Nephron progenitor cell (in vitro differentiated cells): ENCODE data around the gene STIM2.

ENCODE experiments used
- DNase-seq: peaks from one replicate; pipeline ENCODE4 v3.0.0; 2021
- H3K27ac Mint-ChIP-seq: 2 replicates; pipeline ENCODE4 v1.8.0; 2021; ENCODE audit warnings: mild to moderate bottlenecking, moderate library complexity, mixed read lengths
- H3K27me3 Mint-ChIP-seq: 2 replicates; pipeline ENCODE4 v1.8.0; 2021; ENCODE audit warnings: mild to moderate bottlenecking, low read depth, mixed read lengths; ENCODE audit not compliant: poor library complexity
- H3K36me3 Mint-ChIP-seq: 2 replicates; pipeline ENCODE4 v1.8.0; 2021; ENCODE audit warnings: low read depth, mixed read lengths
- H3K4me1 Mint-ChIP-seq: 2 replicates; pipeline ENCODE4 v1.8.0; 2021; ENCODE audit warnings: mixed read lengths
- H3K4me3 Mint-ChIP-seq: 2 replicates; pipeline ENCODE4 v1.8.0; 2021; ENCODE audit warnings: mild to moderate bottlenecking, moderate library complexity, mixed read lengths
- H3K9me3 Mint-ChIP-seq: 2 replicates; pipeline ENCODE4 v1.8.0; 2021; ENCODE audit warnings: mild to moderate bottlenecking, moderate library complexity, mixed read lengths
- CTCF ChIP-seq: fragments of 200-600 bp; sonication (generic); IDR thresholded peaks from 2 replicates; pipeline ENCODE4 v1.5.0; 2021; ENCODE audit warnings: antibody characterized with exemption

The STIM2 gene

GRCh38 chr4:26867914-26868684 lies 7.5 kb downstream of the STIM2 start:
- Mint-ChIP-seq H3K9me3 (no peaks in the 10 kb centered on the region), H3K27me3 (no peaks in the 10 kb centered on the region), H3K4me3 (no peak overlapping the region), H3K4me1 (peaks cover 47% of the 10 kb centered on the region), H3K36me3 (peaks cover 5% of the 10 kb centered on the region), H3K27ac (no peak overlapping the region)
- TF ChIP-seq CTCF: no peak
- no peak for DNase-seq

DNA sequence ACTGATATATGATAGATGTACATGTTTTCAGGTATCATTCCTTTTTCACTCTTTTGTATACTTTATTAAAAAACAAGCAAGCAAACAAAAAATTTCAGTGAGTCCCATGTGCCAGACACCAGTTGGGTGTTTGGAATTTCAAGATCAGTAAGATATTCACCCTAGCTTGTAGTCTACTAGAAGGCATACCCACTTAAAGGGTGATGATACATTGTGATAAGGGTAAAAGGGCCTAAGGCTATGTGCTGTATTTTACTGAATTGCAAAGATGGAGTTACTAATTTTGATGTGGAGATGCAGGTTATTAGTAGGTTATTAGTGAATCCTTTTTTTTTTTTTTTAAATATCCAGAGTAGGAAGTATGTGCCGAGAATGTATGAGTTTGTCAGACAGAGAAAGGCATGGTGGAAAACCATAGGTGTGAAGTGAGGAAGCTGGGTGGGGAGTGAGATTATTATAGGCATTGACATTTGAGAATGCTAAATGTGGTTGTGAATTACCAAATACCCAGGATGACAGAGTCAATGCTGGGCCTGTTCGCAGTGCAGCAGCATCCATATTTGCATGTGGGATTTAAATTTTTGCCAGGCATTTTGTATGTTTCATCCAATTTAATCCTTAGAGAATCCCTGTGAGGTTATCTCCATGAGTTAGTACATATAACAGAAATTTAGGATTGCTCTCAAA lies 10.1 kb downstream of the STIM2 start:
- H3K4me1 Mint-ChIP-seq: peaks cover 30% of the 10 kb centered on the region
- no peak overlapping the region for H3K27ac Mint-ChIP-seq
- H3K4me3 Mint-ChIP-seq: no peak overlapping the region
- H3K27me3 Mint-ChIP-seq: no peaks in the 10 kb centered on the region
- H3K9me3 Mint-ChIP-seq: no peaks in the 10 kb centered on the region
- peaks cover 5% of the 10 kb centered on the region for H3K36me3 Mint-ChIP-seq
- TF ChIP-seq CTCF: no peak
- DNase-seq: no peak

DNA sequence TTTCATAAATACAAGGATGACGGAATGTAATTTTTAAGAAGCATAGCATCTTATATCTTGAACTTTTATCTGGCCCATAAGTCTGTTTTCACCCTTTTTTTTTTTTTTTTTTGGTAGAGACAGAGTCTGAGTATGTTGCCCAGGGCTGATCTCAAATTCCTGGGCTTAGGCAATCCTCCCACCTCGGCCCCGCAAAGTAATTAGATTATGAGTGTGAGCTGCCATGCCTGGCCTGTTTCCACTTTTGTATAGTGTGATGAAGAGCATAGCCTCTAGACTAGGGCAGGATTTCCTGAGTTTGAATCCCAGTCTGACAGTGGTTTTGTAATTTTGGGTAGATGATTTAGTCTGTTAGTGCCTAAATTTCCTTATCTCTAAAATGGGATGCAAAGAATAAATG lies 11.0 kb downstream of the STIM2 start:
- Mint-ChIP-seq H3K4me3 (no peak overlapping the region), H3K27me3 (no peaks in the 10 kb centered on the region), H3K36me3 (peaks cover 5% of the 10 kb centered on the region), H3K4me1 (peaks cover 30% of the 10 kb centered on the region), H3K9me3 (no peaks in the 10 kb centered on the region), H3K27ac (no peak overlapping the region)
- DNase-seq: no peak
- no peak for TF ChIP-seq CTCF

- DNase-seq: no peak
- H3K4me3 Mint-ChIP-seq: no peak overlapping the region
- peaks cover 20% of the 10 kb centered on the region for H3K4me1 Mint-ChIP-seq
Observed at GRCh38 chr4:26873391-26874026, 12.9 kb downstream of the STIM2 start.

DNA sequence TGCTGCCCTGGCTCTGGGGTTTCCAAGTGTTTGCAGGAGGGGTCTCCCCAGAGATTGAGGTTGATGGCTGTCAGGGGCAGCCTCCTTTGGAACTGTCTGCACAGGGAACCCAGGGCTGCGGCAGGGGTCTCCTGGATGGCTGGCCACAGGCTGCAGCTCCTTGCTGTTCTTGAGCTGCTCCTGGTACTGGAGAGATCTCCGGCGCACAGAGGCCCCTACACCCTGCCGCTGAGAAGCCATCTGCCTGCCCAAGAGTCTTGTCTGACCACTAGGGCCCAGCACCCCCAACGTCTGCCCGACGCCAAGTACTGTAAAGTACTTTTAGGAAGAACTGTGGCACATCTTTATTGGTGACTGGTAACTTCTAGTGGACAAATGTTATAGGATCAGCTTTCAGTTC lies 13.5 kb downstream of the STIM2 start:
- TF ChIP-seq CTCF: no peak
- H3K36me3 Mint-ChIP-seq: peaks cover 24% of the 10 kb centered on the region
- no peak for DNase-seq
- no peak overlapping the region for H3K27ac Mint-ChIP-seq
- H3K9me3 Mint-ChIP-seq: peaks cover 21% of the 10 kb centered on the region
- peaks cover 15% of the 10 kb centered on the region for H3K4me1 Mint-ChIP-seq
- no peaks in the 10 kb centered on the region for H3K27me3 Mint-ChIP-seq
- no peak overlapping the region for H3K4me3 Mint-ChIP-seq

More at GRCh38 chr4:26873391-26874026, 12.9 kb downstream of the STIM2 start:
- Mint-ChIP-seq H3K9me3 (peaks cover 15% of the 10 kb centered on the region), H3K27ac (no peak overlapping the region), H3K36me3 (peaks cover 18% of the 10 kb centered on the region), H3K27me3 (no peaks in the 10 kb centered on the region)
- TF ChIP-seq CTCF: no peak
